NCI-H146 (cell line): ENCODE results near the gene VRK3.
"Not testable (repeated sequence)": the region's sequence is repeated elsewhere in the genome, so short reads cannot be mapped to it uniquely, and the experiment has no call there.

Source experiments
- DNase-seq: peaks from one replicate; lab custom pipeline; 2025; lab: John Stamatoyannopoulos, UW

Gene VRK3

GRCh38 chr19:49956115-49956495, 69.1 kb downstream of the VRK3 start:
- DNase-seq, result no peak

- peak; percentile 48 for DNase-seq
Measured at GRCh38 chr19:49954933-49955332, 70.2 kb downstream of the VRK3 start.

GRCh38 chr19:49954092-49954829, 70.9 kb downstream of the VRK3 start:
- DNase-seq, result no peak

- DNase-seq, result no peak
Measured at GRCh38 chr19:49953416-49953815, 71.8 kb downstream of the VRK3 start.

GRCh38 chr19:49952906-49953305, 72.3 kb downstream of the VRK3 start:
- DNase-seq, result no peak

- no peak for DNase-seq
Measured at GRCh38 chr19:49952479-49952836, 72.7 kb downstream of the VRK3 start.

- DNase-seq, result no peak
Measured at GRCh38 chr19:49951806-49952478, 73.2 kb downstream of the VRK3 start.

GRCh38 chr19:49950956-49951526, 74.1 kb downstream of the VRK3 start:
- DNase-seq, result no peak

- DNase-seq, result no peak
Measured at GRCh38 chr19:49950590-49950948, 74.6 kb downstream of the VRK3 start.

- DNase-seq, result no peak
Measured at GRCh38 chr19:49949742-49950589, 75.2 kb downstream of the VRK3 start.

- peak; percentile 39 for DNase-seq
Measured at GRCh38 chr19:49946415-49946814, 78.8 kb downstream of the VRK3 start.

GRCh38 chr19:49944567-49944966, 80.6 kb downstream of the VRK3 start:
- DNase-seq, result not testable (repeated sequence)

- no peak for DNase-seq
Measured at GRCh38 chr19:49940482-49940791, 84.7 kb downstream of the VRK3 start.

GRCh38 chr19:49939721-49940481, 85.3 kb downstream of the VRK3 start:
- DNase-seq, result no peak

- DNase-seq, result no peak
Measured at GRCh38 chr19:49938662-49939061, 86.5 kb downstream of the VRK3 start.

- peak; percentile 80 for DNase-seq
Measured at GRCh38 chr19:49937750-49938381, 87.3 kb downstream of the VRK3 start.

GRCh38 chr19:49936549-49936948, 88.6 kb downstream of the VRK3 start:
- DNase-seq, result no peak

GRCh38 chr19:49933643-49934042, 91.5 kb downstream of the VRK3 start:
- DNase-seq, result no peak

GRCh38 chr19:49932731-49933131, 92.4 kb downstream of the VRK3 start:
- DNase-seq, result no peak

GRCh38 chr19:49932041-49932451, 93.1 kb downstream of the VRK3 start:
- no peak for DNase-seq

GRCh38 chr19:49931293-49932040, 93.7 kb downstream of the VRK3 start:
- no peak for DNase-seq
